Heart right ventricle (tissue), 16 donors: ENCODE results near the gene SHROOM1. TPM values are rescaled to one million over a fixed set of nuclear protein-coding genes. Genes with fewer than 3 reads are reported as not detected.

Experiments used
- ATAC-seq, 8 donors: fragments of 200-7000 bp; cut with Tn5 transposase; one replicate each; pipeline ENCODE4 v1.9.1; 2020; ENCODE audit warnings: mild to moderate bottlenecking in 8 of 8, moderate library complexity in 8 of 8, moderate number of reproducible peaks in 1 of 8
- DNase-seq, 2 donors: peaks; one replicate each; pipeline ENCODE4 v3.0.0-alpha.2; 2020
- H3K27ac ChIP-seq, 10 donors: fragments of 200-600 bp; sonication (generic) in 2 of 10; one replicate each; pipeline versions ENCODE4 v1.5.0 to v1.8.0; 2020 to 2022; ENCODE audit warnings: mild to moderate bottlenecking in 3 of 10
- H3K27me3 ChIP-seq, 7 donors: fragments of 200-600 bp; one replicate each; pipeline ENCODE4 v1.8.0; 2021 to 2022; ENCODE audit warnings: mild to moderate bottlenecking in 2 of 7
- H3K36me3 ChIP-seq, 9 donors: fragments of 200-600 bp; sonication (generic) in 1 of 9; one replicate each; pipeline versions ENCODE4 v1.5.0 to v1.8.0; 2020 to 2022; ENCODE audit warnings: mild to moderate bottlenecking in 2 of 9
- H3K4me1 ChIP-seq, 9 donors: fragments of 200-600 bp; sonication (generic) in 1 of 9; one replicate each; pipeline versions ENCODE4 v1.5.0 to v1.8.0; 2020 to 2022; ENCODE audit warnings: mild to moderate bottlenecking in 4 of 9
- H3K4me3 ChIP-seq, 10 donors: fragments of 200-600 bp; sonication (generic) in 2 of 10; one replicate each; pipeline versions ENCODE4 v1.5.0 to v1.8.0; 2020 to 2022; ENCODE audit warnings: mild to moderate bottlenecking in 7 of 10, moderate library complexity in 2 of 10
- H3K9me3 ChIP-seq, 11 donors: fragments of 200-600 bp in 10 of 11; sonication (generic) in 2 of 11; one replicate each; pipeline versions ENCODE4 v1.5.0 to v1.8.0; 2013 to 2022; ENCODE audit warnings: mild to moderate bottlenecking in 2 of 11, control low read depth in 1 of 11, moderate library complexity in 1 of 11
- WGBS, 2 donors: extraction: QIAGEN DNeasy Blood & Tissue Kit; methylation state at CpG; one replicate each; pipeline ENCODE4 v1.1.7; 2013; ENCODE audit warnings: inconsistent platforms in 1 of 2; 5-methylcytosine and 5-hydroxymethylcytosine counted together
- intact Hi-C, 10 donors: fragments of 100-400 bp; cut with DNase I; formaldehyde crosslinking; loops; one replicate each; pipeline versions ENCODE4 v1.11.1 to v1.14.2; 2022
- polyA plus RNA-seq, 2 donors: library from polyadenylated mRNA; stranded (reverse); fragments of 200-250 nt; gene quantifications; one replicate each; pipeline ENCODE4 v1.2.3, GENCODE V29; 2013
- total RNA-seq, 10 donors: library from RNA; stranded (reverse); fragmentation: NEBNext Ultra II Directional in 3 of 10; extraction: Animal tissue kit (Norgen Biotek cat#: 25700) in 3 of 10; gene quantifications; one replicate each; pipeline versions ENCODE4 v1.2.1 to v1.2.4, GENCODE V29; 2021 to 2023
- TF ChIP-seq, protein P1 (sequence below), 9 donors: fragments of 200-600 bp; sonication (generic) in 2 of 9; IDR thresholded peaks; one replicate each; pipeline versions ENCODE4 v1.5.0 to v1.8.0; 2021 to 2022; ENCODE audit warnings: antibody characterized with exemption in 9 of 9, mild to moderate bottlenecking in 5 of 9, moderate library complexity in 1 of 9
- donor health status: Arrhythmogenic right ventricular cardiomyopathy.
- donor health status: ischemic (EF 13 %, LVEDD 7.1; RV severe dilation, severe dysfunction).
- donor health status: healthy with polysubstance abuse.
- donor health status: DM: no; HTN: yes; CAD: no.
- donor health status: DM: no; HTN: no; CAD: no.
- donor health status: ischemic (EF 25% LVEDD 6.9; RV normal size, moderate dysfunction).
- donor health status: ischemic (EF 25% LVEDD 5.7; RV mildly dilated, moderate dysfunction).
- donor health status: healthy.
- donor health status: DM: yes; HTN: yes; CAD: no.
- donor health status: Ischemic cardiomyopathy.
- donor health status: ischemic (EF 35%, LVEDD 5.7; RV mildly dilated, moderate dysfunction).
- donor health status: nonischemic (EF 11% LVEDD 7.7; RV severe dilation, severe dysfunction).
- donor health status: DM: yes; HTN: yes; CAD: no.
- donor health status: PGD.
- donor health status: ischemic (EF 29% LVEDD 5.4; RV normal size, mild dysfunction).
- donor health status: nonischemic (EF 23%, LVEDD 6.1; RV moderate dilation, normal function).

The SHROOM1 gene
- total and polyA plus RNA-seq, 12 donors: 3.2 to 10.8 (median 4.1) TPM

DNA sequence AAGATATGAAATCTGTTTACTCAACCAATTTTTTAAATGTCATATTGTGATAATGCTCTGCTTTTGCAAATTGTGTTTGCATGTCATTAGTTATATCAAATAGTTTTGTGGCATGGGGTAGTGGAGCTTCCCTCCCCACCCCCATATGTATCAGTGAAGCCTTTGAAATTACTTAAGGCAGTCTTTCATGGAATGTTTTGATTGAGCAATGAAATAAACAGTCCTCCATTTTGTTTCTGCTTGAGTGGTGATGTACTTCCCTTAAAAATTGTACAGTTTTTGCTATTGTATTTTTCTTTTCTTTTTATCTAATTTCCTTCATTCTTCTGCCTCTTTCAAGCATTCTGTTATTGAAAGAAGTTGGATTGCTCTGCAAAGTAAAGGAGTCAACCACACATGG lies 13.9 kb downstream of the SHROOM1 start:
- peaks cover 6 to 57% (median 30%) of the 10 kb centered on the region in 7 donors for H3K27me3 ChIP-seq
- TF ChIP-seq, protein P1, sequence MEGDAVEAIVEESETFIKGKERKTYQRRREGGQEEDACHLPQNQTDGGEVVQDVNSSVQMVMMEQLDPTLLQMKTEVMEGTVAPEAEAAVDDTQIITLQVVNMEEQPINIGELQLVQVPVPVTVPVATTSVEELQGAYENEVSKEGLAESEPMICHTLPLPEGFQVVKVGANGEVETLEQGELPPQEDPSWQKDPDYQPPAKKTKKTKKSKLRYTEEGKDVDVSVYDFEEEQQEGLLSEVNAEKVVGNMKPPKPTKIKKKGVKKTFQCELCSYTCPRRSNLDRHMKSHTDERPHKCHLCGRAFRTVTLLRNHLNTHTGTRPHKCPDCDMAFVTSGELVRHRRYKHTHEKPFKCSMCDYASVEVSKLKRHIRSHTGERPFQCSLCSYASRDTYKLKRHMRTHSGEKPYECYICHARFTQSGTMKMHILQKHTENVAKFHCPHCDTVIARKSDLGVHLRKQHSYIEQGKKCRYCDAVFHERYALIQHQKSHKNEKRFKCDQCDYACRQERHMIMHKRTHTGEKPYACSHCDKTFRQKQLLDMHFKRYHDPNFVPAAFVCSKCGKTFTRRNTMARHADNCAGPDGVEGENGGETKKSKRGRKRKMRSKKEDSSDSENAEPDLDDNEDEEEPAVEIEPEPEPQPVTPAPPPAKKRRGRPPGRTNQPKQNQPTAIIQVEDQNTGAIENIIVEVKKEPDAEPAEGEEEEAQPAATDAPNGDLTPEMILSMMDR (IDR thresholded peaks at IDR 0.05): no peak
- H3K4me3 ChIP-seq: no peak overlapping the region
- H3K27ac ChIP-seq: no peak overlapping the region
- H3K4me1 ChIP-seq: peaks cover 0 to 27% (median 12%) of the 10 kb centered on the region in 9 donors
- H3K9me3 ChIP-seq: no peaks in the 10 kb centered on the region
- DNase-seq (no peak), ATAC-seq (no peak)
- H3K36me3 ChIP-seq: no peaks in the 10 kb centered on the region
- intact Hi-C loops: loop anchor here in 7 of 10 donors (5.0 to 10.0 kb wide), 8 partner anchors 44 to 434 kb away; partner anchors contain the start of gene CCNI2 (in 1 of the 7)

DNA sequence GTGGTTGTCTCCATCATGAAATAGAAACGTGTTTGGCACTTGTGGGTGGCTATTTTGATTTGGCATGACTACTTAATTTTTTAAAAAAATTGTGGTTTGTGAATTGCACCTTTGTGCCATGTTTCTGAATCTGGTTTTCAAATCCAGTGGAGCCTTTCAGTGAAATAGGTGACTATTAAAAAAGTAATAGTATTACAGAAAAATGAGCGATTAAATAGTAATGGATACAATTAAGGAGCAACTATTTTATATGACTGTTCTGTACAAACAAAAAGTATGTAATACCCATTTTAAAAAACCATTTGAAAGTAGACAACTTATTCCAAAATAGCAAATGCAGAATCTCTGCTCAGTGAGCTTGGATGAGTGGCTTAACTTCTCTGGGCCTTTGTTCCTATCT lies 14.4 kb downstream of the SHROOM1 start:
- 91 to 96% methylated on average over 2 of the region's 2 CpGs for WGBS, 2 donors
- no peak for ATAC-seq
- no peak overlapping the region for H3K4me3 ChIP-seq
- no peak for DNase-seq
- peaks cover 6 to 62% (median 34%) of the 10 kb centered on the region in 7 donors for H3K27me3 ChIP-seq
- no peak overlapping the region for H3K27ac ChIP-seq
- intact Hi-C loops: loop anchor here in 7 of 10 donors (5.0 to 10.0 kb wide), 8 partner anchors 44 to 434 kb away; partner anchors contain the start of gene CCNI2 (in 1 of the 7)
- H3K4me1 ChIP-seq: peaks cover 0 to 27% (median 12%) of the 10 kb centered on the region in 9 donors
- no peaks in the 10 kb centered on the region for H3K36me3 ChIP-seq
- no peaks in the 10 kb centered on the region for H3K9me3 ChIP-seq
- TF ChIP-seq, protein P1 (IDR thresholded peaks at IDR 0.05): no peak

DNA sequence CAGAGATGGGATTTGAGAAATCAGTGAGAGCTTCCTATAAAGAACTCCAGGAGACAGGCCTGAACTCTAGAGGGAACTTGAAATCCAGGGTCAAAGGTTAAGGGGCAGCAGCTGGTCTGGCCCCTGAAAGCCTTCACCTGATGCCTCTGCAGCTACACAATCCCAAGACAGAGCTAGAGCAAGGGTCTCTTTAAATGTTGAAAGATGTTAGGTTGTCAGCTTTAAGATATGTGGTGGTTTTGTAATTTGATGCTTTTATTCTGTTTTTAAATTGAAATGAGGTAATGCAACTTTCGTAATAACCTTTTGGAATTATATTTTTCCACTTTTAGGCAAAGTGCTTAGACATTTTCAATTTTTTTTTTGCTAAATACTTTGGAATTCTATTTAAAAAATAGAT lies 15.0 kb downstream of the SHROOM1 start:
- Histone ChIP-seq H3K9me3 (no peaks in the 10 kb centered on the region), H3K27me3 (peaks cover 6 to 68% (median 41%) of the 10 kb centered on the region in 7 donors), H3K36me3 (no peaks in the 10 kb centered on the region), H3K4me1 (peaks cover 0 to 27% (median 12%) of the 10 kb centered on the region in 9 donors), H3K4me3 (no peak overlapping the region), H3K27ac (no peak overlapping the region)
- ATAC-seq: no peak
- intact Hi-C loops: loop anchor here in 7 of 10 donors (5.0 to 10.0 kb wide), 8 partner anchors 43 to 433 kb away; partner anchors contain the start of gene CCNI2 (in 1 of the 7)
- TF ChIP-seq, protein P1 (IDR thresholded peaks at IDR 0.05): no peak
- WGBS, 2 donors: 97 to 100% methylated on average over 1 of the region's 1 CpG
- no peak for DNase-seq

DNA sequence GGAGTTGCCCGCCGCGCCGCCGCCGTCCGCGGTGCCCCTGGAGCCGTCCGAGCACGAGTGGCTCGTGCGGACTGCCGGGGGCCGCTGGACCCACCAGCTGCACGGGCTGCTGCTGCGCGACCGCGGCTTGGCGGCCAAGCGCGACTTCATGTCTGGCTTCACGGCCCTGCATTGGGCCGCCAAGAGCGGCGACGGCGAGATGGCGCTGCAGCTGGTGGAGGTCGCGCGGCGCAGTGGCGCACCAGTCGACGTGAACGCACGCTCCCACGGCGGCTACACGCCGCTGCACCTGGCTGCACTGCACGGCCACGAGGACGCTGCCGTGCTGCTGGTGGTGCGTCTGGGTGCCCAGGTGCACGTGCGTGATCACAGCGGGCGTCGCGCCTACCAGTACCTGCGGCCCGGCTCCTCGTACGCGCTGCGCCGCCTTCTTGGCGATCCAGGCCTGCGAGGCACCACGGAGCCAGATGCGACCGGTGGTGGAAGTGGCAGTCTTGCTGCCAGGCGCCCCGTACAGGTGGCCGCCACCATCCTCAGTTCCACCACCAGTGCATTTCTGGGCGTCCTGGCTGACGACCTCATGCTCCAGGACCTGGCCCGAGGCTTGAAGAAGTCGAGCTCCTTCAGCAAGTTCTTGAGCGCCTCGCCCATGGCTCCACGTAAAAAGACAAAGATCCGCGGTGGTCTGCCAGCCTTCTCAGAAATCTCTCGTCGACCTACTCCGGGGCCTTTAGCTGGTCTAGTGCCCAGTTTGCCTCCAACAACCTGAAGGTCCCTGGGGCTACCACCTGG lies 15.7 kb downstream of the SHROOM1 start:
- TF ChIP-seq, protein P1 (IDR thresholded peaks at IDR 0.05): no peak
- WGBS, 2 donors: 51 to 55% methylated on average over 81 of the region's 81 CpGs
- intact Hi-C loops: loop anchor here in 7 of 10 donors (5.0 to 10.0 kb wide), 8 partner anchors 42 to 432 kb away; partner anchors contain the start of gene CCNI2 (in 1 of the 7)
- Histone ChIP-seq H3K27ac (no peak overlapping the region), H3K36me3 (no peaks in the 10 kb centered on the region), H3K4me3 (peak overlapping the region in 9 of 10 donors; percentile 26 to 49 (median 43)), H3K4me1 (peaks cover 0 to 20% (median 11%) of the 10 kb centered on the region in 9 donors), H3K27me3 (peaks cover 6 to 72% (median 48%) of the 10 kb centered on the region in 7 donors), H3K9me3 (no peaks in the 10 kb centered on the region)
- peak in 1 of 8 donors; percentile 9 for ATAC-seq
- DNase-seq: no peak
